Left ventricle myocardium inferior (tissue), 1 donor: Measurements from ENCODE around the gene SLC2A10. TPM values are rescaled to one million over a fixed set of nuclear protein-coding genes. Genes with fewer than 3 reads are reported as not detected.

Source experiments
- DNase-seq: peaks from one replicate; pipeline ENCODE4 v3.0.0-alpha.2; 2020
- H3K27ac ChIP-seq: fragments of 200-600 bp; replicated peaks from 2 replicates; pipeline ENCODE4 v1.8.0; 2021
- H3K27me3 ChIP-seq: fragments of 200-600 bp; 2 replicates; pipeline ENCODE4 v1.8.0; 2021; ENCODE audit warnings: low read depth
- H3K36me3 ChIP-seq: fragments of 200-600 bp; 2 replicates; pipeline ENCODE4 v1.8.0; 2021
- H3K4me1 ChIP-seq: fragments of 200-600 bp; 2 replicates; pipeline ENCODE4 v1.8.0; 2021
- H3K4me3 ChIP-seq: fragments of 200-600 bp; 2 replicates; pipeline ENCODE4 v1.8.0; 2021; ENCODE audit warnings: mild to moderate bottlenecking, moderate library complexity
- H3K9me3 ChIP-seq: fragments of 200-600 bp; replicated peaks from 2 replicates; pipeline ENCODE4 v1.8.0; 2021
- CTCF ChIP-seq: fragments of 200-600 bp; IDR thresholded peaks from 2 replicates; pipeline ENCODE4 v1.8.0; 2021; ENCODE audit warnings: antibody characterized with exemption, mild to moderate bottlenecking, borderline replicate concordance
- intact Hi-C: fragments of 100-400 bp; cut with micrococcal nuclease; formaldehyde crosslinking; loops from one replicate; pipeline ENCODE4 v1.11.0; 2022
- total RNA-seq: library from RNA; stranded (reverse); fragmentation: NEBNext Ultra II Directional; extraction: Animal tissue kit (Norgen Biotek cat#: 25700); gene quantifications from one replicate; pipeline ENCODE4 v1.2.1, GENCODE V29; 2021
- donor health status: DM: no; HTN: yes; CAD: no; lungs with severe emphysema.

The SLC2A10 gene
- total RNA-seq, 1 donor from 2014 or later = 2.8 TPM

GRCh38 chr20:46683668-46683938 is 25.8 kb upstream of the SLC2A10 start:
- no peak for TF ChIP-seq CTCF
- H3K36me3 ChIP-seq = peaks cover 9% of the 10 kb centered on the region
- H3K27me3 ChIP-seq = no peaks in the 10 kb centered on the region
- peaks cover 58% of the 10 kb centered on the region for H3K4me1 ChIP-seq
- H3K4me3 ChIP-seq = peak overlapping the region; percentile 50
- no peaks in the 10 kb centered on the region for H3K9me3 ChIP-seq
- no peak overlapping the region for H3K27ac ChIP-seq
- DNase-seq = no peak
- intact Hi-C loops = loop anchor here (10.0 kb wide), 1 partner anchor 159 kb away; no protein-coding TSS in a partner anchor

- Histone ChIP-seq H3K36me3 (peaks cover 9% of the 10 kb centered on the region), H3K9me3 (no peaks in the 10 kb centered on the region), H3K4me3 (peak overlapping the region; percentile 50), H3K4me1 (peaks cover 64% of the 10 kb centered on the region), H3K27me3 (no peaks in the 10 kb centered on the region), H3K27ac (peak overlapping the region; percentile 34)
- intact Hi-C loops = loop anchor here (10.0 kb wide), 1 partner anchor 159 kb away; no protein-coding TSS in a partner anchor
- DNase-seq = peak; percentile 33
- TF ChIP-seq CTCF = no peak
Observed at GRCh38 chr20:46683939-46684750, 25.3 kb upstream of the SLC2A10 start.

GRCh38 chr20:46688151-46689081 is 21.0 kb upstream of the SLC2A10 start:
- intact Hi-C loops = loop anchor here (10.0 kb wide), 1 partner anchor 164 kb away; no protein-coding TSS in a partner anchor
- TF ChIP-seq CTCF = no peak
- H3K4me1 ChIP-seq = peaks cover 50% of the 10 kb centered on the region
- peak overlapping the region; percentile 91 for H3K4me3 ChIP-seq
- no peaks in the 10 kb centered on the region for H3K27me3 ChIP-seq
- no peaks in the 10 kb centered on the region for H3K9me3 ChIP-seq
- H3K36me3 ChIP-seq = peaks cover 9% of the 10 kb centered on the region
- no peak for DNase-seq
- peak overlapping the region; percentile 96 for H3K27ac ChIP-seq

GRCh38 chr20:46689082-46689753 is 20.2 kb upstream of the SLC2A10 start, which contains the start of gene TP53RK:
Gene TP53RK (minus strand): TSS chr20:46689444. CDS start chr20:46689414, 30 bp downstream.
- peak within 1 kb of the TSS; percentile 91 for H3K4me3 ChIP-seq
- no peaks in the 10 kb centered on the region for H3K9me3 ChIP-seq
- H3K4me1 ChIP-seq = peaks cover 42% of the 10 kb centered on the region
- peak; percentile 66 for TF ChIP-seq CTCF
- no peaks in the 10 kb centered on the region for H3K27me3 ChIP-seq
- DNase-seq = peak; percentile 99
- intact Hi-C loops = loop anchor here (10.0 kb wide), 1 partner anchor 164 kb away; no protein-coding TSS in a partner anchor
- H3K27ac ChIP-seq = peak within 1 kb of the TSS; percentile 96
- peaks cover 9% of the 10 kb centered on the region for H3K36me3 ChIP-seq

GRCh38 chr20:46689754-46690085 is 19.7 kb upstream of the SLC2A10 start:
- Histone ChIP-seq H3K4me1 (peaks cover 39% of the 10 kb centered on the region), H3K4me3 (peak overlapping the region; percentile 91), H3K27me3 (no peaks in the 10 kb centered on the region), H3K9me3 (no peaks in the 10 kb centered on the region), H3K36me3 (peaks cover 9% of the 10 kb centered on the region), H3K27ac (peak overlapping the region; percentile 96)
- DNase-seq = no peak
- no peak for TF ChIP-seq CTCF
- intact Hi-C loops = loop anchor here (10.0 kb wide), 1 partner anchor 165 kb away; no protein-coding TSS in a partner anchor
